K562 (cell line): ENCODE measurements around the gene DHRS11. TPM values are rescaled to one million over a fixed set of nuclear protein-coding genes. Genes with fewer than 3 reads are reported as not detected.
A peak's percentile ranks its signal among the peaks of the same experiment; 100 is the strongest.

Source experiments
- ELF1 ChIP-seq: fragments of 200-800 bp; sonication (Bioruptor generic); IDR thresholded peaks from 2 replicates; pipeline ENCODE4 v1.6.1; 2016; ENCODE audit warnings: missing genetic modification characterization, missing compliant biosample characterization
- ELK3 ChIP-seq: fragments of 450-650 bp; formaldehyde crosslinking; IDR thresholded peaks from 2 replicates; pipeline ENCODE4 v1.4.0; 2020; ENCODE audit warnings: mild to moderate bottlenecking
- ERF ChIP-seq: fragments of 450-650 bp; formaldehyde crosslinking; IDR thresholded peaks from 2 replicates; pipeline ENCODE4 v1.4.0; 2020; ENCODE audit warnings: mild to moderate bottlenecking, mixed read lengths
- ESRRA ChIP-seq: fragments of 450-650 bp; IDR thresholded peaks from 2 replicates; pipeline ENCODE4 v1.6.1; 2014; ENCODE audit warnings: low read depth, mild to moderate bottlenecking, moderate library complexity, borderline replicate concordance
- HINFP ChIP-seq: fragments of 450-650 bp; conservative IDR thresholded peaks from 2 replicates; pipeline ENCODE4 v1.6.1; 2016; ENCODE audit warnings: missing genetic modification characterization, low read depth, mild to moderate bottlenecking, control low read depth, missing compliant biosample characterization
- KLF13 ChIP-seq: fragments of 450-650 bp; IDR thresholded peaks from 2 replicates; pipeline ENCODE4 v1.6.1; 2016; ENCODE audit warnings: missing genetic modification characterization, low read depth, mild to moderate bottlenecking, missing compliant biosample characterization, moderate library complexity, borderline replicate concordance
- NCOA1 ChIP-seq: fragments of 450-650 bp; IDR thresholded peaks from 2 replicates; pipeline ENCODE4 v1.6.1; 2016; ENCODE audit warnings: low read depth
- PHB2 ChIP-seq: fragments of 450-650 bp; IDR thresholded peaks from 2 replicates; pipeline ENCODE4 v1.6.1; 2017; ENCODE audit warnings: low read depth
- PHF20 ChIP-seq: fragments of 450-650 bp; IDR thresholded peaks from 2 replicates; pipeline ENCODE4 v1.6.1; 2018; ENCODE audit not compliant: partially characterized antibody
- PHF8 ChIP-seq: fragments of 200-600 bp; sonication (generic); IDR thresholded peaks from 2 replicates; pipeline ENCODE4 v1.6.1; 2012; ENCODE audit warnings: mixed run types, mild to moderate bottlenecking, inconsistent platforms, low read length, moderate library complexity, borderline replicate concordance
- POLR2G ChIP-seq: fragments of 200-400 bp; formaldehyde crosslinking; IDR thresholded peaks from 2 replicates; pipeline ENCODE4 v1.6.1; 2017; ENCODE audit warnings: low read depth, mild to moderate bottlenecking, antibody characterized with exemption, low read length, moderate library complexity
- POLR2H ChIP-seq: IDR thresholded peaks from 2 replicates; pipeline ENCODE4 v1.6.1; 2016; ENCODE audit warnings: missing genetic modification characterization, low read depth, mild to moderate bottlenecking, control low read depth, missing compliant biosample characterization, moderate library complexity
- PTBP1 ChIP-seq: fragments of 200-400 bp; formaldehyde crosslinking; IDR thresholded peaks from 2 replicates; pipeline ENCODE4 v1.6.1; 2017; ENCODE audit warnings: low read depth, low read length
- SAFB ChIP-seq: fragments of 200-400 bp; formaldehyde crosslinking; IDR thresholded peaks from 2 replicates; pipeline ENCODE4 v1.6.1; 2017; ENCODE audit warnings: low read depth, low read length, borderline replicate concordance
- SNRNP70 ChIP-seq: fragments of 200-400 bp; formaldehyde crosslinking; optimal IDR thresholded peaks from 2 replicates; pipeline ENCODE3; 2017; ENCODE audit warnings: low read depth, low read length
- TBL1XR1 ChIP-seq, 2 experiments: IDR thresholded peaks; 2 replicates each; pipeline ENCODE4 v1.6.1; 2012; ENCODE audit warnings: improper control_type of control experiment in 2 of 2, low read length in 2 of 2, mild to moderate bottlenecking in 1 of 2
- WHSC1 ChIP-seq: IDR thresholded peaks from one replicate; pipeline ENCODE4 v1.6.1; 2012; ENCODE audit warnings: low read length, control low read depth, inconsistent platforms
- YBX1 ChIP-seq: fragments of 450-650 bp; IDR thresholded peaks from 2 replicates; pipeline ENCODE4 v1.7.1; 2016; ENCODE audit warnings: mild to moderate bottlenecking
- ZNF347 ChIP-seq: fragments of 450-650 bp; formaldehyde crosslinking; IDR thresholded peaks from 2 replicates; pipeline ENCODE4 v1.4.0; 2020; ENCODE audit warnings: low read depth, mild to moderate bottlenecking, moderate library complexity
- ZNF395 ChIP-seq: fragments of 200-800 bp; sonication (Bioruptor generic); IDR thresholded peaks from 2 replicates; pipeline ENCODE4 v1.6.1; 2017; ENCODE audit warnings: missing genetic modification characterization, missing compliant biosample characterization
- ZNF41 ChIP-seq: fragments of 250-450 bp; sonication (Bioruptor Pico); conservative IDR thresholded peaks from 2 replicates; pipeline ENCODE4 v1.4.0; 2020; ENCODE audit warnings: mild to moderate bottlenecking
- ZNF766 ChIP-seq: fragments of 200-800 bp; sonication (Bioruptor generic); conservative IDR thresholded peaks from 2 replicates; pipeline ENCODE4 v1.6.1; 2016; ENCODE audit warnings: missing genetic modification characterization, missing compliant biosample characterization
- polyA plus RNA-seq, 8 experiments: library from polyadenylated mRNA; depleted of rRNA in 4 of 8; stranded (reverse) in 5 of 8; unstranded in 3 of 8; fragments of >200 nt; fragmentation: Nextera tagmentation in 2 of 8; fragmentation: Illumina TruSeq in 1 of 8; extraction: Ambion mirVana in 2 of 8; extraction: Trizol in 1 of 8; gene quantifications; 2 replicates each; pipeline versions ENCODE4 v1.2.1 to v1.2.3, GENCODE V29; 2011 to 2014; ENCODE audit warnings: inconsistent platforms in 1 of 8, missing spikeins in 1 of 8
- total RNA-seq, 7 experiments: library from RNA; depleted of rRNA in 6 of 7; stranded (reverse); fragments of >200 nt in 6 of 7; fragmentation: Illumina TruSeq in 2 of 7; extraction: Trizol in 2 of 7; gene quantifications; 2 replicates each; pipeline versions ENCODE4 v1.2.1 to v1.2.3, GENCODE V29; 2011 to 2021; ENCODE audit warnings: low replicate concordance in 1 of 7
- TF ChIP-seq, protein P1 (sequence below): fragments of 200-800 bp; sonication (Bioruptor generic); IDR thresholded peaks from 2 replicates; pipeline ENCODE4 v1.6.1; 2017; ENCODE audit warnings: missing genetic modification characterization, missing compliant biosample characterization
- TF ChIP-seq, protein P2 (sequence below): fragments of 250-450 bp; sonication (Bioruptor Pico); IDR thresholded peaks from 2 replicates; pipeline ENCODE4 v1.5.0; 2021

The DHRS11 gene
- total and polyA plus RNA-seq, 9 of the 15 experiments (the other 6 are each of a cell fraction or from before 2014, with no cell fraction given): 15.2 to 123 (median 59.8) TPM

DNA sequence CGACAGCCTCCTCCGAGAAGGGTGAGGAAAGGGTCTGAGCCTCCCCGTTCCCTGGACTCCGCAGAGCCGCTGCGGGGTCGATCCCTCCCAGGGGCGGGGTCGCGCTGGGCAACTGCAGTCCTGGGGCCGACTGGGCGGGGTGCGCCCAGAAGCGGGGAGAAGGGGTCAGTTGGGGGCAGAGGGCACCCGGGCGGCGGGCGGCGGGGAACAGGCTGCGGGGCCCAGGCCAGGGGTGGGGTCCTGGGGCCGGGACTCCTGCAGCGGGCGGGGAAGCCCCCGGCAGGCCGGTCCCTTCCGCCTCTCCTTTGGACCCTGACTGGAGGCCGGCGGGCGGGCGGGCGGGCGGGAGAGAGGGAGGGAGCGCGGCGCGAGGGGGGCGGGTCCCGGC is 46.6 kb upstream of the DHRS11 start (continued):
- no peak for TF ChIP-seq HINFP (tag)
- no peak for TF ChIP-seq ESRRA
- no peak for TF ChIP-seq ELK3 (CRISPR knock-in tag)
- 0 out of 2 replicates have a peak, but pooled peaks have one; percentile 47 for TF ChIP-seq KLF13 (tag)
- TF ChIP-seq ZNF41 (CRISPR knock-in tag): no peak
- peak; percentile 61 for TF ChIP-seq POLR2H (tag)
- TF ChIP-seq YBX1: no peak
- TF ChIP-seq ZNF395 (CRISPR knock-in tag): no peak
- peak; percentile 70 for TF ChIP-seq POLR2G
- TF ChIP-seq ZNF766 (CRISPR knock-in tag): 0 out of 2 replicates have a peak, but pooled peaks have one; percentile 15
- no peak for TF ChIP-seq PTBP1
- no peak for TF ChIP-seq SAFB
- TF ChIP-seq ZNF347 (CRISPR knock-in tag): no peak
- peak; percentile 1 for TF ChIP-seq PHF20
- TF ChIP-seq ERF (CRISPR knock-in tag): 0 out of 2 replicates have a peak, but pooled peaks have one; percentile 16
- TF ChIP-seq, protein P1, sequence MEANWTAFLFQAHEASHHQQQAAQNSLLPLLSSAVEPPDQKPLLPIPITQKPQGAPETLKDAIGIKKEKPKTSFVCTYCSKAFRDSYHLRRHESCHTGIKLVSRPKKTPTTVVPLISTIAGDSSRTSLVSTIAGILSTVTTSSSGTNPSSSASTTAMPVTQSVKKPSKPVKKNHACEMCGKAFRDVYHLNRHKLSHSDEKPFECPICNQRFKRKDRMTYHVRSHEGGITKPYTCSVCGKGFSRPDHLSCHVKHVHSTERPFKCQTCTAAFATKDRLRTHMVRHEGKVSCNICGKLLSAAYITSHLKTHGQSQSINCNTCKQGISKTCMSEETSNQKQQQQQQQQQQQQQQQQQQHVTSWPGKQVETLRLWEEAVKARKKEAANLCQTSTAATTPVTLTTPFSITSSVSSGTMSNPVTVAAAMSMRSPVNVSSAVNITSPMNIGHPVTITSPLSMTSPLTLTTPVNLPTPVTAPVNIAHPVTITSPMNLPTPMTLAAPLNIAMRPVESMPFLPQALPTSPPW (CRISPR knock-in tag): peak; percentile 84
- TF ChIP-seq ELF1: peak; percentile 59
- no peak for TF ChIP-seq PHB2
- TF ChIP-seq TBL1XR1 (IDR thresholded peaks at IDR 0.05; ENCODE audit: low read length in 2 of 2): no peak
- no peak for TF ChIP-seq WHSC1
- TF ChIP-seq PHF8: peak; percentile 54
- no peak for TF ChIP-seq SNRNP70
- TF ChIP-seq, protein P2, sequence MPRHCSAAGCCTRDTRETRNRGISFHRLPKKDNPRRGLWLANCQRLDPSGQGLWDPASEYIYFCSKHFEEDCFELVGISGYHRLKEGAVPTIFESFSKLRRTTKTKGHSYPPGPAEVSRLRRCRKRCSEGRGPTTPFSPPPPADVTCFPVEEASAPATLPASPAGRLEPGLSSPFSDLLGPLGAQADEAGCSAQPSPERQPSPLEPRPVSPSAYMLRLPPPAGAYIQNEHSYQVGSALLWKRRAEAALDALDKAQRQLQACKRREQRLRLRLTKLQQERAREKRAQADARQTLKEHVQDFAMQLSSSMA (CRISPR knock-in tag): 0 out of 2 replicates have a peak, but pooled peaks have one; percentile 14
- TF ChIP-seq NCOA1: peak; percentile 28; the same call in 1 of the 2 replicates
